D721Med (cell line): ENCODE data around the gene ALCAM.

Experiments
- DNase-seq: peaks from one replicate; pipeline ENCODE4 v3.0.0; 2011; ENCODE audit warnings: low spot score; ENCODE audit not compliant: insufficient read length
- FAIRE-seq: peaks from 2 replicates; lab custom pipeline; 2011; peaks lifted over from hg19 to GRCh38; lab: Jason Lieb, UNC
- TF ChIP-seq, protein P1 (sequence below): IDR thresholded peaks from 2 replicates; pipeline ENCODE4 v1.5.1; 2012; ENCODE audit warnings: mild to moderate bottlenecking, control low read depth; ENCODE audit not compliant: insufficient read depth; ENCODE audit errors: missing control alignments

The ALCAM gene

DNA sequence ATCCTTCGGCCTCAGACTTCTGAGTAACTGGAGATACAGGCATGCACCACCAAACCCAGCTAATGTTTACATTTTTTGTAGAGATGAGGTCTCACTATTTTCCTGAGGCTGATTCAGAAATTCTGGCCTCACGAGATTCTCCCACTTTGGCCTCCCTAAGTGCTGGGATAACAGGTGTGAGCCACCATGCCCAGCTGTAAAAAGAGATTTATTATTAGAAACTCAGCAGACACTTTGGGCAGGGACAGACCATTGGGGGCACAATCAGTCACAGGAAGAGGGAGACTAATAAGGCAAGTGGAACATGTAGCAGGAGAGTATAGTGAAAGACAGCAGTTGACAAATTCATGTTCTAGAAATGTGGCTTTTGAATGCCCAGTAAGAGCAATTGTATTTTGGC, 252.9 kb downstream of the ALCAM start:
- FAIRE-seq (no peak), DNase-seq (no peak)
- TF ChIP-seq, protein P1, sequence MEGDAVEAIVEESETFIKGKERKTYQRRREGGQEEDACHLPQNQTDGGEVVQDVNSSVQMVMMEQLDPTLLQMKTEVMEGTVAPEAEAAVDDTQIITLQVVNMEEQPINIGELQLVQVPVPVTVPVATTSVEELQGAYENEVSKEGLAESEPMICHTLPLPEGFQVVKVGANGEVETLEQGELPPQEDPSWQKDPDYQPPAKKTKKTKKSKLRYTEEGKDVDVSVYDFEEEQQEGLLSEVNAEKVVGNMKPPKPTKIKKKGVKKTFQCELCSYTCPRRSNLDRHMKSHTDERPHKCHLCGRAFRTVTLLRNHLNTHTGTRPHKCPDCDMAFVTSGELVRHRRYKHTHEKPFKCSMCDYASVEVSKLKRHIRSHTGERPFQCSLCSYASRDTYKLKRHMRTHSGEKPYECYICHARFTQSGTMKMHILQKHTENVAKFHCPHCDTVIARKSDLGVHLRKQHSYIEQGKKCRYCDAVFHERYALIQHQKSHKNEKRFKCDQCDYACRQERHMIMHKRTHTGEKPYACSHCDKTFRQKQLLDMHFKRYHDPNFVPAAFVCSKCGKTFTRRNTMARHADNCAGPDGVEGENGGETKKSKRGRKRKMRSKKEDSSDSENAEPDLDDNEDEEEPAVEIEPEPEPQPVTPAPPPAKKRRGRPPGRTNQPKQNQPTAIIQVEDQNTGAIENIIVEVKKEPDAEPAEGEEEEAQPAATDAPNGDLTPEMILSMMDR, result no peak

DNA sequence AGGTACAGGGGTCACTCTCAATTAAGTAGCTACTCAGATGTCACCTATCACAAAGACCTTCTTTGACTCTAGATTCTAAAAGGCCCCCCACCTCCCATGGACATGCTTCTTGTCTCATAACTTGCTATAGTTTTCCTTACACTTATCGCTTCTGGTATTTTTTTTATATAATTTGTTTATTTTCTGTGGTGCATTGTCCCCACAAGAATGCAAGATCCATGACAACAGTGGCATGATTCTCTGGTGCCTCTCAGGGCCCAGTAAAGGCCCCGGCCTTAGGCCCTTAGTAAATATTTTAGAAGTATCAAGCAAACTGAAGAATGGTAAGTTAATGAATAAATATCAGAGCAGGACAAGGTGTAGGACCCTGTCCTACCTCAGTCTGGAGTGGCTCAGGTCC, 253.5 kb downstream of the ALCAM start:
- TF ChIP-seq, protein P1, result no peak
- no peak for DNase-seq
- FAIRE-seq, result no peak

DNA sequence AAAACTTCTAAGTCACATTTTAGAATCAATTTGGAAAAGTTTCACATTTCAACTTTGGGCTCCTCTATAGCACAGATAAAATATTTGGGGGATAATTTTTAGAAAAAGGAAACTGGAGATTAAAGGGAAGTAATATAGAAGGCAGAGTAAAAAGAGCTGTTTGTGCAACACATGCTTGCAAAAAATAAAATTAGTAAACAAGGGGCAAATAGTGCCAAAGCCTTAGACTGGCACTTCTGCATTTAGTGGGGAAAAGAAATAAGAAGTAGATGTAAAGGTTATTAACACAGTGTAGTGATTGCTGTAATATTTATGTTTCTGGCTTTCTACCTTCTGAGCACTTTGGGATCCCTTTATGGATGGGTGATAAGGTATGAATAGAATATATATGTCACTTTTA, 255.5 kb downstream of the ALCAM start:
- FAIRE-seq (no peak), DNase-seq (no peak)
- TF ChIP-seq, protein P1, result no peak
